ENCODE measurements around the gene SH3TC2.

SH3TC2 gene

DNA sequence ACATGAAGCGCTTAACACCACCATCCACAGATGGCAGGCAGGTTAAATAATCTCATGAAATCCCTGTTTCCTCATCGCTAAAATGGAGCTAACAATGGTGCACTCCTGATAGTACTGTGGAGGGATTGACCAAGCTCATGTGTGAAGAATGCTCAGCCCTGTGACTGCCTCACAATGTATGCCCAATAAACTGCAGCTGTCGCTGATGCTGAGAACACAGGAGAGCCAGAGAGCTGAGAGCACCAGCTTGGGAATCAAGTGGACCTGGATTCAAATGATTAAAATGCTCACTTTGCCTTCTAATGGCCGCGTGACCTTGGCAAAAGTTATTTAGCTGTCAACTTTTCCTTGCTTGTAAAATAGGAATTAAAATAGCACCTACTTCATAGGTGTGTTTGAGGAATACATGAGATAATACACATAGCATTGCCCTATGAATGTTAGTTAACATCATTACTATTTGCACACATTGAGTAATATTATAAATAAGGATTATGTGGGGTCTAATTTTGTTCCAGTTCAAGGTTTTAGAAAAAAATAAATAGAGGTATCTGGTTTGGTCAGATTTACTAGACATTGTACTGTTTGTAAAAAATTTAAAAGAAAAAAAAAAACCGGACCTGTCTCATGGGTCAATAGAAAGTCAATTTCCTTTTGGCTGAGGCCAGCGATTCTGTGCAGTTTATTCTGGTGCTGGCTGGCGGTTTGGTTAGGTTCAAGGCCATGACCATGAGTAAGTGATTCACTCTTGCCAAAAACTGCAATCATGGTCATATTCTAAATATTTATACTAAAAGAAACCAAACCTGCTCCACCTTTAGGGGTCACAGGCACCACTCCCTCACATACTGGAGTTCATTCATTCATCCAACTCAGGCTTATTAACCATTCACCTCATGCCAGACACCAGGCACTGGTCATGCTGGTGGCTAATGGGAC lies 101.3 kb downstream of the SH3TC2 start:
- TF ChIP-seq TAF1 (IDR thresholded peaks at IDR 0.05; ENCODE audit: borderline replicate concordance, insufficient read depth, low read length) (no peak), SIN3A (IDR thresholded peaks at IDR 0.05; ENCODE audit: borderline replicate concordance, insufficient read depth, low read length) (no peak), FOXP2 (optimal IDR thresholded peaks at IDR 0.05; ENCODE audit: borderline replicate concordance, extremely low read depth, extremely low read length, insufficient read depth) (no peak), POLR2AphosphoS5 (IDR thresholded peaks at IDR 0.05; ENCODE audit: low read depth, low read length) (no peak)
- TF ChIP-seq, protein P1, sequence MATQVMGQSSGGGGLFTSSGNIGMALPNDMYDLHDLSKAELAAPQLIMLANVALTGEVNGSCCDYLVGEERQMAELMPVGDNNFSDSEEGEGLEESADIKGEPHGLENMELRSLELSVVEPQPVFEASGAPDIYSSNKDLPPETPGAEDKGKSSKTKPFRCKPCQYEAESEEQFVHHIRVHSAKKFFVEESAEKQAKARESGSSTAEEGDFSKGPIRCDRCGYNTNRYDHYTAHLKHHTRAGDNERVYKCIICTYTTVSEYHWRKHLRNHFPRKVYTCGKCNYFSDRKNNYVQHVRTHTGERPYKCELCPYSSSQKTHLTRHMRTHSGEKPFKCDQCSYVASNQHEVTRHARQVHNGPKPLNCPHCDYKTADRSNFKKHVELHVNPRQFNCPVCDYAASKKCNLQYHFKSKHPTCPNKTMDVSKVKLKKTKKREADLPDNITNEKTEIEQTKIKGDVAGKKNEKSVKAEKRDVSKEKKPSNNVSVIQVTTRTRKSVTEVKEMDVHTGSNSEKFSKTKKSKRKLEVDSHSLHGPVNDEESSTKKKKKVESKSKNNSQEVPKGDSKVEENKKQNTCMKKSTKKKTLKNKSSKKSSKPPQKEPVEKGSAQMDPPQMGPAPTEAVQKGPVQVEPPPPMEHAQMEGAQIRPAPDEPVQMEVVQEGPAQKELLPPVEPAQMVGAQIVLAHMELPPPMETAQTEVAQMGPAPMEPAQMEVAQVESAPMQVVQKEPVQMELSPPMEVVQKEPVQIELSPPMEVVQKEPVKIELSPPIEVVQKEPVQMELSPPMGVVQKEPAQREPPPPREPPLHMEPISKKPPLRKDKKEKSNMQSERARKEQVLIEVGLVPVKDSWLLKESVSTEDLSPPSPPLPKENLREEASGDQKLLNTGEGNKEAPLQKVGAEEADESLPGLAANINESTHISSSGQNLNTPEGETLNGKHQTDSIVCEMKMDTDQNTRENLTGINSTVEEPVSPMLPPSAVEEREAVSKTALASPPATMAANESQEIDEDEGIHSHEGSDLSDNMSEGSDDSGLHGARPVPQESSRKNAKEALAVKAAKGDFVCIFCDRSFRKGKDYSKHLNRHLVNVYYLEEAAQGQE (IDR thresholded peaks at IDR 0.05; ENCODE audit: insufficient read depth in 1 of 2, low read depth in 2 of 2, low read length in 2 of 2), result no peak

DNA sequence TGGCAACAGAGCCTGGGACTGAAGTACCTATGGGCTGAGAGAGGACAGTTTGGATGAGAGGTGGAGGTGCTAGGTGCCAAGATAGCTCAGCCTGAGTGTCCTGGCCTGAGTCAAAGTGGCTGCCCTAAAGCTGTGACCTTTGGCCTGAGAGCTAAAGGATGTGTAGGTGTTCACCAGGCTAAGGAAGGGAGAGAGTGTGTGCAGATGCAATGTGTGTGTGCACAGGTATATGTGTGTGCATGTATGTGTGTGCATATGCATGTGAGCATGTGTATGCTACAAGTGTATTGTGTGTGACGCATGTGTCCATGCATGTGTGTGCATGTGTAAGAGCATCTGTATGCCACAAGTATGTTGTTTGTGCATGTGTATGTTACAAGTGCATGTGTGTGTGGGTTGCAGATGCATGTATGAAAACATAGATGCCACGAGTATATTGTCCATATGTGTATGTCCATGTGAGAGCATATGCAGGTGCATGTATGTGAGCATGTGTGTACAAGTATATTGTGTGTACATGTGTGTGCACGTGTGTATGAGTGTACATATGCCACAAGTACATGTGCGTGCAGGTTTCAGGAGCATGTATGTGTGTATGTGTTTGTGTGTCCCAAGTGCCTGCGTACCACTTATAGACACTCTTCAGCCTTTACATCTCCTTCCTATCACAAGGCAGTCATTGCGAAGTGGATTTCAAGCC lies 102.6 kb downstream of the SH3TC2 start:
- TF ChIP-seq POLR2AphosphoS5 (IDR thresholded peaks at IDR 0.05; ENCODE audit: low read depth, low read length) (no peak), TAF1 (IDR thresholded peaks at IDR 0.05; ENCODE audit: borderline replicate concordance, insufficient read depth, low read length) (no peak), SIN3A (IDR thresholded peaks at IDR 0.05; ENCODE audit: borderline replicate concordance, insufficient read depth, low read length) (no peak), FOXP2 (optimal IDR thresholded peaks at IDR 0.05; ENCODE audit: borderline replicate concordance, extremely low read depth, extremely low read length, insufficient read depth) (no peak)
- TF ChIP-seq, protein P1 (IDR thresholded peaks at IDR 0.05; ENCODE audit: insufficient read depth in 1 of 2, low read depth in 2 of 2, low read length in 2 of 2), result no peak

DNA sequence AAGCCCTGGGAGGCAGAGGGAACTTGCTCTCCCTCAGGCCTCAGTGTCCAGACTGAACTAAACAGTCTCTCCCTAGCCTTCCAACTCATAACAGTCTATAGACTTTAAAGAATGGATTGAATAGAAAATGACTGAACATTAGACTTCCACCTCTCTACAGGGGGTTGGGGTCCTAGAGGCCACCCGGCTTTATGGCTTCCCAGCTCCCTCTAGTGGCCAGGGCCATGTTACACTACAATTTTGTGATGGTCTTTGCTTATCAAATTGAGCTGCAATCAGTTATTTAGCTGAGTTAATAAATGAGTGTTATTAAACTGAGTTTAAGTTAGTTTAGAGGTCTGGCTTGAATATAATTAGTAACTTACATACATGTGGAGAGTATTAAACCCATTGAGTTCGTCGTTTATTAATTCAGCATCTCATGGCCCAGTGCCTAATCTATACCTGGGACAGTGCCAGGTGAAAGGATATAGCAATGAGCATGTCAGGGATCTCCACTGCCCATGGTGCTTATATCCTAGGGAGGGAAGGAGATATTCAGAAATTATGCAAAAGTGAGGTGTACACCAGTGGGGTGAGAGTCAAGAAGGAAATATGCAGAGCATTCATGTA lies 105.2 kb downstream of the SH3TC2 start:
- TF ChIP-seq FOXP2 (optimal IDR thresholded peaks at IDR 0.05; ENCODE audit: borderline replicate concordance, extremely low read depth, extremely low read length, insufficient read depth) (no peak), SIN3A (IDR thresholded peaks at IDR 0.05; ENCODE audit: borderline replicate concordance, insufficient read depth, low read length) (no peak), TAF1 (IDR thresholded peaks at IDR 0.05; ENCODE audit: borderline replicate concordance, insufficient read depth, low read length) (no peak), POLR2AphosphoS5 (IDR thresholded peaks at IDR 0.05; ENCODE audit: low read depth, low read length) (no peak)
- TF ChIP-seq, protein P1 (IDR thresholded peaks at IDR 0.05; ENCODE audit: insufficient read depth in 1 of 2, low read depth in 2 of 2, low read length in 2 of 2), result no peak

DNA sequence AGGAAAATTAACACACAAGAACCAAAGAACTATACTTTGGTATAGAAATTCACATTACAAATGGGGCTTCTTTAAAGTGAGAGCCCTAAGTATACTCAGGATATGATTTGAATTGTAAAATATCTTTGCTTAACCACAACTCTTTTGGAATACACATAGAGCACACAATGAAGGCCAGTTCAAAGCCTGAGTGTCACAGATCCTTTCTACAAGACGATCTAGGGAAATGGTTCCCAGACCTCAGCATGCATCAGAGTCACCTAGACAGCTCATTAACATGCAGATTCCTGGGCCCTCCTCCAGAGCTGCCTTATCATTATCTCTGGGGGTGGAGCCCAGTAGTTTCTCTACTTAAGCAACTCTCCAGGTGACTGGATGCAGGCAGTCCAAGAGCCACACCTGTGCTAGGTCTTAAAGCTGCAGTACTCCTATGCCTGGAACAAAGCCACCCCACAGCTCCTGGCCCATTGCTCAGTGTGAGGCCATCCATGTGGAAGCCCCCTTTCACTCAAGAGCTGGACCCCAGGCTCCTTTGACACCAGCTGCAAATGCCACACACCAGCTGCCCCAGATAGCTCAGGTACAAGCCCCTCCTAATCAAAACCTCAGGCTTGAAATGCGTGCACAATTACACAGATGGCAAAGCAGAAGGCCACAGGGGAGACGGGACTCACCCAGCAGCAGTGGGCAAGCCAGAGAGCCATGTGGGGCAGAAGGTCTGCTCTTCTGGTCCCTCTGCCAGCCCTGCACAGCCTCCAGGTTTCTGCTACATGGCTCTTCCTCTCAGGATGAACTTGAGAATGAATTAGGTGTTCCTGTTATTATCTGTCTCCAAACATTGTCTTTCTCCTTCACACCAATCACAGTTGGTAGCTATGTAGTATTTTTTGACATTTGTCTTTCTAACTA lies 106.1 kb downstream of the SH3TC2 start:
- TF ChIP-seq FOXP2 (optimal IDR thresholded peaks at IDR 0.05; ENCODE audit: borderline replicate concordance, extremely low read depth, extremely low read length, insufficient read depth) (no peak), SIN3A (IDR thresholded peaks at IDR 0.05; ENCODE audit: borderline replicate concordance, insufficient read depth, low read length) (no peak), TAF1 (IDR thresholded peaks at IDR 0.05; ENCODE audit: borderline replicate concordance, insufficient read depth, low read length) (no peak), POLR2AphosphoS5 (IDR thresholded peaks at IDR 0.05; ENCODE audit: low read depth, low read length) (no peak)
- TF ChIP-seq, protein P1 (IDR thresholded peaks at IDR 0.05; ENCODE audit: insufficient read depth in 1 of 2, low read depth in 2 of 2, low read length in 2 of 2), result no peak

Measured in PFSK-1 (cell line).